Mesendoderm (in vitro differentiated cells): Measurements from ENCODE around the gene ACBD7.

Experiments used
- DNase-seq: peaks from one replicate; pipeline ENCODE4 v3.0.0; 2013
- H2AK5ac ChIP-seq: 2 replicates; pipeline ENCODE4 v1.6.1; 2013; ENCODE audit warnings: low read length, inconsistent platforms
- H2BK120ac ChIP-seq: 2 replicates; pipeline ENCODE4 v1.6.1; 2013; ENCODE audit warnings: low read depth, mild to moderate bottlenecking, low read length, moderate library complexity, mixed read lengths
- H2BK15ac ChIP-seq: replicated peaks from 2 replicates; pipeline ENCODE4 v1.6.1; 2013; ENCODE audit warnings: low read depth, mild to moderate bottlenecking, moderate library complexity
- H2BK5ac ChIP-seq: 2 replicates; pipeline ENCODE4 v1.6.1; 2013; ENCODE audit warnings: low read length, inconsistent platforms
- H3K18ac ChIP-seq: 2 replicates; pipeline ENCODE4 v1.6.1; 2013; ENCODE audit warnings: mild to moderate bottlenecking, low read length, mixed read lengths
- H3K23ac ChIP-seq: one replicate; pipeline ENCODE4 v1.6.1; 2013; ENCODE audit warnings: low read length
- H3K27ac ChIP-seq: 2 replicates; pipeline ENCODE4 v1.5.1; 2013; ENCODE audit warnings: low read depth, mild to moderate bottlenecking, inconsistent platforms, low read length, moderate library complexity
- H3K27me3 ChIP-seq: 2 replicates; pipeline ENCODE4 v1.6.1; 2013; ENCODE audit warnings: low read length, control low read depth, mild to moderate bottlenecking, inconsistent platforms; ENCODE audit not compliant: insufficient read depth, poor library complexity
- H3K36me3 ChIP-seq: 2 replicates; pipeline ENCODE4 v1.6.1; 2013; ENCODE audit warnings: low read length, inconsistent platforms; ENCODE audit not compliant: control insufficient read depth, insufficient read depth
- H3K4ac ChIP-seq: one replicate; pipeline ENCODE4 v1.6.1; 2013; ENCODE audit warnings: low read depth, mild to moderate bottlenecking, low read length, moderate library complexity
- H3K4me1 ChIP-seq: 2 replicates; pipeline ENCODE4 v1.6.1; 2013; ENCODE audit warnings: low read depth, low read length, inconsistent platforms; ENCODE audit not compliant: control insufficient read depth
- H3K4me2 ChIP-seq: 2 replicates; pipeline ENCODE4 v1.6.1; 2013; ENCODE audit warnings: low read length
- H3K4me3 ChIP-seq: 2 replicates; pipeline ENCODE4 v1.5.1; 2013; ENCODE audit warnings: mild to moderate bottlenecking, low read length
- H3K56ac ChIP-seq: one replicate; pipeline ENCODE4 v1.6.1; 2013; ENCODE audit warnings: low read length
- H3K79me1 ChIP-seq: 2 replicates; pipeline ENCODE4 v1.6.1; 2013; ENCODE audit warnings: low read length, inconsistent platforms
- H3K79me2 ChIP-seq: 2 replicates; pipeline ENCODE4 v1.6.1; 2013; ENCODE audit warnings: mild to moderate bottlenecking, low read length; ENCODE audit not compliant: control insufficient read depth, insufficient read depth
- H3K9ac ChIP-seq: 2 replicates; pipeline ENCODE4 v1.6.1; 2013; ENCODE audit warnings: low read length, inconsistent platforms
- H4K5ac ChIP-seq: one replicate; pipeline ENCODE4 v1.6.1; 2013; ENCODE audit warnings: low read length
- H4K8ac ChIP-seq: one replicate; pipeline ENCODE4 v1.6.1; 2013; ENCODE audit warnings: low read depth, mild to moderate bottlenecking, control low read depth, low read length, moderate library complexity
- WGBS: extraction: QIAGEN DNeasy Blood & Tissue Kit; methylation state at CpG from one replicate; pipeline ENCODE4 v1.1.7; 2013; ENCODE audit warnings: low lambda C conversion rate, missing lambda C conversion rate; ENCODE audit not compliant: insufficient coverage; ENCODE audit errors: extremely low coverage; 5-methylcytosine and 5-hydroxymethylcytosine counted together

The ACBD7 gene

DNA sequence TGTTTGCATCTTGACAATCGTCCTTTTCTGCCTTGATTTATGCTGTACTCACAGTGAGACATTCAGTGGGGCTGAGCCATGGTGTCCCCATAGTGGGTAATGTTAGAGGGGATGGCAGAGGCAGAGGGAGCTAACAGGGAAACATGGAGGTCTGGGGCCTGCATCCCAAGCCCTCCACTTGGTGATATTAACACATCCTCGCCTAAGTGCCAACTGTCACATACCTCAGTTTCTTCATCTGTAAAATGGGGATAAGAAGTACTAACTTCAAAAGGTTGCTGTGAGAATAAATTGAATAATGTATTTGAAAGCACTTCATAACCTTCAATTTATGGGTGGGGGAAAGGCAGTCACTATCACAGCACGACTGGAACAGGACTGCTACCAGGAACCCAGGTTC lies 36.3 kb upstream of the ACBD7 start:
- no peak overlapping the region for H3K18ac ChIP-seq
- H3K27me3 ChIP-seq: no peaks in the 10 kb centered on the region
- H4K8ac ChIP-seq: no peak overlapping the region
- no peak for DNase-seq
- H3K23ac ChIP-seq: no peak overlapping the region
- no peak overlapping the region for H2AK5ac ChIP-seq
- H3K79me2 ChIP-seq: no peaks in the 10 kb centered on the region
- H3K4ac ChIP-seq: no peak overlapping the region
- H3K9ac ChIP-seq: no peak overlapping the region
- H4K5ac ChIP-seq: no peak overlapping the region
- no peaks in the 10 kb centered on the region for H3K36me3 ChIP-seq
- no CpG with 5 or more reads among the region's 3 CpGs for WGBS
- no peak overlapping the region for H2BK5ac ChIP-seq
- no peak overlapping the region for H3K4me3 ChIP-seq
- H3K4me1 ChIP-seq: no peaks in the 10 kb centered on the region
- H3K79me1 ChIP-seq: no peaks in the 10 kb centered on the region
- H2BK15ac ChIP-seq: no peak overlapping the region
- H2BK120ac ChIP-seq: no peak overlapping the region
- H3K56ac ChIP-seq: no peak overlapping the region
- no peak overlapping the region for H3K4me2 ChIP-seq
- H3K27ac ChIP-seq: no peak overlapping the region

DNA sequence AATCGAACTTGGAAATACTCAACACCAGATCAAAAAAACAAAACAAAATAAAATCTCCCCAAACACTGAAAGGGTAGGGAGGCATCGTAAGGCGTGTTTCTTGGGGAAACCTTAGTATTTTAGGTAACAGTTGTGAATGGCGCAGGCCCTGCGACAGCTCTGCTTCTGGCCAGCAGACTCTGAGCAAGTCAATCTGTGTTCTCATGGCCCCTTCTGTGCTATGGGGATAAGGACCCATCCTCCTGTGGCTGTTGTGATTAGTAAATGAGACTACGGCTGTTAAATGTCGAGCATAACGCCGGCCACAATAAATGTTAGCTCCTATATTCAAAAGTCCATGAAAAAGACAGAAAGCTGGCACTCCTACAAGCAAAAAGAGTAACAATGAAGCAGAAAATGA lies 35.6 kb upstream of the ACBD7 start:
- Histone ChIP-seq H3K9ac (no peak overlapping the region), H3K18ac (no peak overlapping the region), H2BK120ac (no peak overlapping the region), H3K56ac (no peak overlapping the region), H3K79me1 (no peaks in the 10 kb centered on the region), H3K4me3 (no peak overlapping the region), H3K27ac (no peak overlapping the region), H2BK15ac (no peak overlapping the region), H2BK5ac (no peak overlapping the region), H3K23ac (no peak overlapping the region), H3K36me3 (no peaks in the 10 kb centered on the region), H3K79me2 (no peaks in the 10 kb centered on the region), H3K27me3 (no peaks in the 10 kb centered on the region), H3K4me1 (no peaks in the 10 kb centered on the region), H2AK5ac (no peak overlapping the region), H3K4ac (no peak overlapping the region), H4K5ac (no peak overlapping the region), H4K8ac (no peak overlapping the region), H3K4me2 (no peak overlapping the region)
- DNase-seq: no peak
- no CpG with 5 or more reads among the region's 9 CpGs for WGBS

DNA sequence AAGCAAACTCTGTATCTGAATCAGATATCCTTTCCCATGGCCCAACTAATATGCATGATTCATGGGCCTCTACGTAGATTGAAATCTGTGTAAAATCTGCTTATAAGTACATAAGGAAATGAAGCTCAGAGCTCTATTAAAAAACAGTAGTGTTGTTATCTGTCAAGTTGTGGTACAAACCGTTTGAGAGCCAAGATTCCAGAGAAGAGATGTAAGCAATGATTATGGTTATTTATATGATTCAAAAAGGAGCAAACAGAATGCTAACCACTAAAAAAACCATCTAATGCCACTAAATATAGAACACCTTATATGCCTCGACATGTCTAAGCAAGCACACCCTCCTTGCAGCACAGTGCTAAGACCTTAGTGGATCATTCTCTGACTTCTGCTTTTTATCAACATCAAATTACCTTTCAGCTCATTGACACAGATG lies 35.2 kb upstream of the ACBD7 start:
- Histone ChIP-seq H3K4me3 (no peak overlapping the region), H3K79me2 (no peaks in the 10 kb centered on the region), H3K23ac (no peak overlapping the region), H3K4ac (no peak overlapping the region), H3K27ac (no peak overlapping the region), H3K9ac (no peak overlapping the region), H2BK5ac (no peak overlapping the region), H4K5ac (no peak overlapping the region), H3K79me1 (no peaks in the 10 kb centered on the region), H3K18ac (no peak overlapping the region), H2AK5ac (no peak overlapping the region), H3K4me2 (no peak overlapping the region), H3K27me3 (no peaks in the 10 kb centered on the region), H3K4me1 (no peaks in the 10 kb centered on the region), H4K8ac (no peak overlapping the region), H2BK15ac (no peak overlapping the region), H2BK120ac (no peak overlapping the region), H3K36me3 (no peaks in the 10 kb centered on the region), H3K56ac (no peak overlapping the region)
- no peak for DNase-seq
- WGBS: no CpG with 5 or more reads among the region's 3 CpGs

DNA sequence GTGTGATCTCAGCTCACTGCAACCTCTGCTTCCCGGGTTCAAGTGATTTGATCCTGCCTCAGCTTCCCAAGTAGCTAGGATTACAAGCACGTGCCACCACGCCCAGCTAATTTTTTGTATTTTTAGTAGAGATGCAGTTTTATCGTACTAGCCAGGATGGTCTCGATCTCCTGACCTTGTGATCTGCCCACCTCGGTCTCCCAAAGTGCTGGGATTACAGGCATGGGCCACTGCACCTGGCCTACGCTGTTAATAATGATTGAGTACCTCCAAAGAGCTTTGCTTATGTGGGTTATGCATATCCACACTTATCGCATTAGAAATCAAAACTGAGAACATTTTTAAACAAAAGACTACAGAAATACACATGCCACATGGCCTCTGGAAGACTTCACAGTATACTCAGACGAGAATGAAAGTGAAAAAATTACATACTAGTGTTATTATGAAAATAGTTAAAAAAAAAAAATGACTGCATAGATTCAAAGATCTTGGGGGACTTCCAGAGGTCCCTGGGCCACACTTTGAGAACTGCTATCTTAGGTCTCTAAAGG lies 34.0 kb upstream of the ACBD7 start:
- no peaks in the 10 kb centered on the region for H3K36me3 ChIP-seq
- no CpG with 5 or more reads among the region's 9 CpGs for WGBS

DNA sequence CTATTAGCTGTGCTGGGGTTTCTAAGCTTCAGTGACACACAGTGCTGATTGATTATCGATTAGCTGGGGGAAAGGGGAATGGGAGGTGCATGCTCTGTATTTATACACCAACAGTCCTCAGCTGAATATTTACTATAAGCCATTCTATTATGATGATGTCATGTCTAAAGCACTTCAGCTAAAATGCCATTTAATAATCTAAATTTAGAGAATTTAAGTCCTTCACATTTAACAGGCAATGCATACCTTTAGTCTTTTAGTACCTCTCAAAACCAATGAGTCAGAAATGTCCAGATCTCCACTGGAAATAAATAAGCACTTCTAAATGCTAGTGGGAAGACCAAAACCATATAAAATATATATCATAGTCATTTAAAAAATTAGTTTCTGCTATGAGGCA lies 33.1 kb upstream of the ACBD7 start:
- no peaks in the 10 kb centered on the region for H3K79me2 ChIP-seq
- DNase-seq: no peak
- H3K4me3 ChIP-seq: no peak overlapping the region
- no peak overlapping the region for H2AK5ac ChIP-seq
- H3K23ac ChIP-seq: no peak overlapping the region
- H3K4ac ChIP-seq: no peak overlapping the region
- no peaks in the 10 kb centered on the region for H3K4me1 ChIP-seq
- no peak overlapping the region for H4K5ac ChIP-seq
- WGBS: no CpG with 5 or more reads among the region's 1 CpG
- H2BK15ac ChIP-seq: no peak overlapping the region
- H3K79me1 ChIP-seq: no peaks in the 10 kb centered on the region
- no peak overlapping the region for H2BK120ac ChIP-seq
- H3K27ac ChIP-seq: no peak overlapping the region
- H2BK5ac ChIP-seq: no peak overlapping the region
- no peak overlapping the region for H4K8ac ChIP-seq
- H3K9ac ChIP-seq: no peak overlapping the region
- H3K56ac ChIP-seq: no peak overlapping the region
- H3K4me2 ChIP-seq: no peak overlapping the region
- H3K36me3 ChIP-seq: no peaks in the 10 kb centered on the region
- H3K18ac ChIP-seq: no peak overlapping the region
- H3K27me3 ChIP-seq: no peaks in the 10 kb centered on the region

More for the DNA sequence above, 34.0 kb upstream of the ACBD7 start:
- H2AK5ac ChIP-seq: no peak overlapping the region
- H4K8ac ChIP-seq: no peak overlapping the region
- H4K5ac ChIP-seq: no peak overlapping the region
- no peak for DNase-seq
- no peaks in the 10 kb centered on the region for H3K79me1 ChIP-seq
- no peak overlapping the region for H3K9ac ChIP-seq
- H3K23ac ChIP-seq: no peak overlapping the region
- no peak overlapping the region for H2BK15ac ChIP-seq
- no peaks in the 10 kb centered on the region for H3K79me2 ChIP-seq
- no peak overlapping the region for H3K27ac ChIP-seq
- no peak overlapping the region for H3K4me2 ChIP-seq
- H3K27me3 ChIP-seq: no peaks in the 10 kb centered on the region
- no peak overlapping the region for H3K4me3 ChIP-seq
- H3K4ac ChIP-seq: no peak overlapping the region
- H3K18ac ChIP-seq: no peak overlapping the region
- no peak overlapping the region for H2BK120ac ChIP-seq
- H2BK5ac ChIP-seq: no peak overlapping the region
- H3K56ac ChIP-seq: no peak overlapping the region
- no peaks in the 10 kb centered on the region for H3K4me1 ChIP-seq

DNA sequence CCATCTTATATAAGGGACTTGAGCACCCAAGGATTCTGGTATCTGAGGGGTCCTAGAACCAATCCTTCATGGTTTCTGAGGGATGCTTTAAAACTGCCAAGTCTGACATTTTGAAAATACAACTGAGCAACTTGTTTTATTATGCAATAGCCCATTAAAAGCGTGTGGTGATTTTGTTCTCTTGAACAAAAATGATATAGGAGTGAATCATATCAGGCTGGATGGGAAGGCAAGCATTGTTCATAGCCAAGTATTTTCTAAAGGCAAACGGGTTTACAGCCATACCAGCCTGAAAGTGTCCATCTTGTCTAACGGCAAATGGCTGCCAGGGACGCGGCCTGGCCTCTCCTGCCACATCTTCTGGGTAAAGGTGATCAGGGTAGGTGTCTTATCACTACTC lies 31.9 kb upstream of the ACBD7 start:
- Histone ChIP-seq H2BK5ac (no peak overlapping the region), H4K5ac (no peak overlapping the region), H3K4me3 (no peak overlapping the region), H3K4me2 (no peak overlapping the region), H3K27me3 (no peaks in the 10 kb centered on the region), H3K4ac (no peak overlapping the region), H3K79me2 (no peaks in the 10 kb centered on the region), H3K56ac (no peak overlapping the region), H3K23ac (no peak overlapping the region), H3K18ac (no peak overlapping the region), H3K4me1 (no peaks in the 10 kb centered on the region), H4K8ac (no peak overlapping the region), H3K27ac (no peak overlapping the region), H3K79me1 (no peaks in the 10 kb centered on the region), H2BK15ac (no peak overlapping the region), H2BK120ac (no peak overlapping the region), H2AK5ac (no peak overlapping the region), H3K9ac (no peak overlapping the region), H3K36me3 (no peaks in the 10 kb centered on the region)
- no CpG with 5 or more reads among the region's 5 CpGs for WGBS
- no peak for DNase-seq
